RPMI8226 (cell line): ENCODE results near the gene INTS1.
"Not testable (repeated sequence)": the region's sequence is repeated elsewhere in the genome, so short reads cannot be mapped to it uniquely, and the experiment has no call there.

Experiments
- DNase-seq: peaks from one replicate; pipeline ENCODE4 v3.0.0-alpha.2; 2015

Gene INTS1

GRCh38 chr7:1444925-1445322, 59.3 kb downstream of the INTS1 start:
- no peak for DNase-seq

GRCh38 chr7:1444214-1444924, 59.8 kb downstream of the INTS1 start:
- no peak for DNase-seq

GRCh38 chr7:1443587-1444200, 60.5 kb downstream of the INTS1 start:
- DNase-seq = not testable (repeated sequence)

- peak; percentile 47 for DNase-seq
Observed at GRCh38 chr7:1442355-1443124, 61.6 kb downstream of the INTS1 start.

GRCh38 chr7:1441615-1442354, 62.4 kb downstream of the INTS1 start:
- peak; percentile 36 for DNase-seq

GRCh38 chr7:1440620-1441019, 63.6 kb downstream of the INTS1 start:
- DNase-seq = no peak

GRCh38 chr7:1439373-1440363, 64.5 kb downstream of the INTS1 start:
- DNase-seq = no peak

GRCh38 chr7:1438821-1439220, 65.4 kb downstream of the INTS1 start:
- no peak for DNase-seq

- DNase-seq = no peak
Observed at GRCh38 chr7:1438208-1438607, 66.0 kb downstream of the INTS1 start.

- DNase-seq = no peak
Observed at GRCh38 chr7:1437155-1437880, 66.9 kb downstream of the INTS1 start.

- no peak for DNase-seq
Observed at GRCh38 chr7:1436608-1437007, 67.6 kb downstream of the INTS1 start.

- DNase-seq = no peak
Observed at GRCh38 chr7:1434891-1435670, 69.1 kb downstream of the INTS1 start.

- no peak for DNase-seq
Observed at GRCh38 chr7:1434165-1434718, 69.9 kb downstream of the INTS1 start.

GRCh38 chr7:1433128-1433920, 70.9 kb downstream of the INTS1 start:
- no peak for DNase-seq

GRCh38 chr7:1432411-1433082, 71.6 kb downstream of the INTS1 start:
- peak; percentile 83 for DNase-seq

- peak; percentile 55 for DNase-seq
Observed at GRCh38 chr7:1431634-1432380, 72.4 kb downstream of the INTS1 start.

- DNase-seq = no peak
Observed at GRCh38 chr7:1431226-1431625, 73.0 kb downstream of the INTS1 start.
